Mesenteric fat pad (tissue), 1 donor: Measurements from ENCODE around the gene GNAZ. TPM values are rescaled to one million over a fixed set of nuclear protein-coding genes. Genes with fewer than 3 reads are reported as not detected.
"Not testable (repeated sequence)": the region's sequence is repeated elsewhere in the genome, so short reads cannot be mapped to it uniquely, and the experiment has no call there.

Experiments used
- DNase-seq: peaks from one replicate; pipeline ENCODE4 v3.0.0-alpha.2; 2020; ENCODE audit warnings: low spot score
- total RNA-seq: library from RNA; stranded (reverse); fragmentation: NEBNext Ultra II Directional; extraction: Animal tissue kit (Norgen Biotek cat#: 25700); gene quantifications from one replicate; pipeline ENCODE4 v1.2.1, GENCODE V29; 2021
- donor health status: DM: yes; HTN: yes; CAD: no.

GNAZ gene
- total RNA-seq, 1 donor from 2014 or later, result 18.3 TPM

DNA sequence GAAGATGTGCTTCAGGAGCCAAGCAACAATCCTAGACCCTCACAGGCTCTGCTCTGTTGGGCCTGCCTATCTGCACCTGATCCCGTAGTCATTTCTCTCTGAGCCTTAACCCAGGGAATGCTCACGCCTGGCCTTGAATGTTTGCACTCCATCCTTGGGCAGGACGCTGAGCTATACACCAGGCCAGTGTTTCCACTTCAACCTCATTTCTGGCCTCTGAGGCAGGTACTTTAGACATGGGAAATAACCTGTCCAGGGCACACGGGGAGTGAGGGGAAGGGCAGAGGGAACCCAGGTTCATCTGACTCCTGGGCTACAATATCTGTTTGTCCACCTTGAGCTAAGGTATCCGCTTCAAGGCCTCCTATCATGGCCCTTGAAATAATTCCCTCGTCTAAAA, 61.6 kb downstream of the GNAZ start:
- DNase-seq, result no peak

- no peak for DNase-seq
Observed at GRCh38 chr22:23132376-23133091, 62.2 kb downstream of the GNAZ start.

DNA sequence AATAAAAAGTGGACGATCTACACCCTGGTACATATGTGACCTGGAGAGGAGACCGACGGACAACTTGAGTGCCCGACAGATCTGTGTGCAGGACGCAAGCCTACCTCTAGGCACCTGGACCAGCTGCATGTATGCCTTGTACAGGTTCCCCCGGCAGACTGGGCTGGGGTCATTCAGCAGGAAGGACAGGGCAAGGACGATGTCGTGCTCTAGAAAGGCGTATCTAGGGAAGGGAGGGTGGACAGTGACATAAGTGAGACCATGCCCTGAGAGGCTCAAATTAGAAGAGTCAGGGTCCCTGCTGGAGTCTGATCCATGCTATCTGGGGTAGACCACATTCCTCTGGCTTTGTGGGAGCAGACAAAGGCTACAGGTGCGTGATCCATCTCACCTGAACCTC, 63.6 kb downstream of the GNAZ start:
- no peak for DNase-seq

DNA sequence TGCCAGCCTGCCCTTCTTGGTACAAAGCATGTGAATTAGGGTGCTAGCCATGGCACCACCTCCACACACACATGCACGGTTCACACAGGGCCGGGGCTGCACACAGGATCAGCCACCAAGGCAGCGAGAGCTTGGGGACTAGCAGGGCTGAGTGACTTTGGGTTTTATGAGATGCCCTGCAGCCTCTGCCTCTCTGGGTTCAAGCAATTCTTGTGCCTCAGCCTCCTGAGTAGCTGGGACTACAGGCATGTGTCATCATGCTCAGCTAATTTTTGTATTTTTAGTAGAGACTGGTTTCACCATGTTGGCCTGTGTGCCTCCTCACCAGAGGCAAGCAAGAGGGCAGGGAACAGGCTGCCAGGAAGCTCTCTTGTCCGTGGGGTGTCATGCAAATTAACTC, 66.7 kb downstream of the GNAZ start:
- not testable (repeated sequence) for DNase-seq

- DNase-seq, result no peak
Observed at GRCh38 chr22:23137468-23137867, 67.1 kb downstream of the GNAZ start.

- DNase-seq, result no peak
Observed at GRCh38 chr22:23137905-23138561, 67.7 kb downstream of the GNAZ start.

DNA sequence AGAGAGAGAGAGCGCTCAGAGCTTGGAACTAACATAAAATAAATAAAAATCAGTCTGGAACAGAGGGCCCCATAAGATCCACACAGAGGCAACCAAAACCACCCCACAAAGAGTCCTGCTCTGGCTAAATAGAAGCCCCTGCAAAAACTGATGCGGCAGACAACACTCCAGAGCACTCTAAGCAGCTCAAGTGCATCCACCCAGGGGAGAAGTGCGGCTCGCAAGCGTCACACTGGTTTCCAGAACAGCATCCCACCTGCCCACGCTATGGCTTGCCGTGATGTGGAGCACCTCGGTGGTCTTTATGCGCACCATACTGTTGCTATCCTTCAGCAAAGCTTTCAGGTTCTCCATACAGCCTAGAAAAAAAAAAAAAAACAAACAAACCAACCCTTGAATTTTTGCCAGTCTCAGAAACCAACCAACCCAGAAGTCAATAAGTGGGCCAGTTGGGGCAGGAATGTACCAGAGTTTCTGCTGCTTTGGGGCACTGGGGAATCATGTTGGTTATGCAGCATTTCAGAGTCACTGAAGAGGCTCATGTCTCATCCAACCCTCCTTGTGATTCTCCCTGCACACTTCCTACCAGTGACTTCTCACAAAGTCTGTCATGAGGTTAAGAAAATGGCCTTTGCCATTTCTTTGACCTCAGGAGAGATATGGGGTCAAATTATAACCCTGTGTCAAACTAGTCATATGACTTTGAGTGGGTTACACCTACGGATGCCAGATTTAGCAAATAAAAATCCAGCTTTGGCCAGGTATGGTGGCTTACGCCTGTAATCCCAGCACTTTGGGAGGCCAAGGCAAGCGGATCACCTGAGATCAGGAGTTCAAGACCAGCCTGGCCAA, 68.5 kb downstream of the GNAZ start:
- no peak for DNase-seq

DNA sequence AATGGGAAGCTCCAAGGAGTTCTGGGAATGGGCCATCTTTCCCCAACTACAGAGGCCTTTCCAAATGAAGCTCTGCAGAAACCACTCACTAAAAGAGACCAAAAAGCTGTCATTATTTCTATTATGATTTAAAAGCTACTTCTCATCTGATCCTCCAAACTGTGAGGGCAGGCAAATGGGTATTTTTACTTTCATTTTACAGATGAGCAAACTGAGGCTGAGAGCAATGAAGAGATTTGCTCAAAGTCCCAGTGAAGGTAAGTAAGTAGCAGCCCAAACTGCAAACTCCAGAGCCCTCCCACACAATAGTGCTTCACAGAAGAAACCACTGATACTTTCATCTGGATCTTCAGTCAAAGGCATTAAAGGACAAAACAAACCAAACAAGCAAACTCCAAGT, 70.1 kb downstream of the GNAZ start:
- no peak for DNase-seq

GRCh38 chr22:23142546-23143105, 72.3 kb downstream of the GNAZ start:
- DNase-seq, result no peak

DNA sequence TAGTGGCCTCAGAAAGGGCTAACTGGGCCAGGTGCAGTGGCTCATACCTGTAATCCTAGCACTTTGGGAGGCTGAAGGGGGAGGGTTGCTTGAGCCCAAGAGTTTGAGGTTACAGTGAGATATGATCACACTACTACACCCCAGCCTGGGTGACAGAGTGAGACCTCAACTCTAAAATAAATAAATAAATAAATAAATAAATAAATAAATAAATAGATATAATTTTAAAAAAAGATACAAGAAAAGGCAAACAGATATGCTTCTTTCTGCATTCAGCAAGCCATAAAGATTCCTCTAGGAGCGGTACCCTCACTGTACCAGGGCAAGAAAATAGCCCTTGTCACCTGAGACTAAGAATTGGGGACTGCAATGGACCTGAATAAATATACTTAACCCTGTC, 72.8 kb downstream of the GNAZ start:
- no peak for DNase-seq

- DNase-seq, result no peak
Observed at GRCh38 chr22:23144432-23144831, 74.1 kb downstream of the GNAZ start.

DNA sequence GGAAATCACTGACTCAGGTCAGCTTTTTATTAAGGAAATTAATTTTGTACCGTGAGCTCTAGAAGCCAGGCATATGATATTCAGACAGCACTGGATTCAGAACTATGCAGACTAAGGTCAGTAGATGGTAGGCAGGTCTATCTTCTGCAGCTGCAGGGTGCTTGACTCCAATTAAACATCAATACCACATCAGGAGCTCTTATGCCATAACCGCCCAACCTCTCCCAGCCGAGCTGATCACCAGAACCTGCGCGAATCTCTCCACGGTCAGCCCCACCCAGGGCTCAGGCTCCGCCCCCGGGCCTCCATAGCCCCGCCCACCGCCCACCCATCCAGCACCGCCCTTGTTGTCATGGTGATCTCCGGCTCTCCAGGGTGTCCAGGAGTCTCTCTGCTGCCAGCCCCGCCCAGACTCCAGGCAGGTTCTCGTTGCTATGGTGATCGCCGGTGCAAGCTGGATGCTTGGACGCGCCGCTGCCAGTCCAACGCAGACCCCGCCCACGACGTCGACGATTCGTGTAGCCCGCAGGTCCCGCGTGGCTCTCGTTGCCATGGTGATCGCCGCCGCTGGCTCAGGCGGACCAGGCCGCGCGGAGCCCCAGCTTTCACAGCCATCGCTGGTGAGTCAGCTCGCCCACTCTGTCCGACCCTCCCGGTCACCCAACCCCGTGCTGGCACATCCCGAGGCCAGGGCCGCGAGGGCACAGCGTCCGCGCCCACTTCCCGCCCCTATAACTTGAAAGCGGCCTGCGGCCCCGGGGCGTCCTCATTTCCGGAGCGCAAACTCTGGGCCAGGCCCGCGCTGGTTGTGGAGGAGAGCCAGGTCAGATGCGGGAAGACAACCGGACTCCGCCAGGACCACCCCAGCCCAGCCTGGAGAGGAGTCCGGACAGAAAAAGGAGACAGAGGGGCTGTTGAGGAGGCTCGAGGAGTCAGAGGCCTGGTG, 74.9 kb downstream of the GNAZ start, which contains the start of gene RAB36:
RAB36 (plus strand) TSS at position 546 of the 946 bp plus-strand sequence. CDS start 1,140 bp downstream, outside the sequence.
- DNase-seq, result peak; percentile 99

- DNase-seq, result no peak
Observed at GRCh38 chr22:23145878-23146470, 75.7 kb downstream of the GNAZ start.

- no peak for DNase-seq
Observed at GRCh38 chr22:23146478-23147205, 76.3 kb downstream of the GNAZ start.

DNA sequence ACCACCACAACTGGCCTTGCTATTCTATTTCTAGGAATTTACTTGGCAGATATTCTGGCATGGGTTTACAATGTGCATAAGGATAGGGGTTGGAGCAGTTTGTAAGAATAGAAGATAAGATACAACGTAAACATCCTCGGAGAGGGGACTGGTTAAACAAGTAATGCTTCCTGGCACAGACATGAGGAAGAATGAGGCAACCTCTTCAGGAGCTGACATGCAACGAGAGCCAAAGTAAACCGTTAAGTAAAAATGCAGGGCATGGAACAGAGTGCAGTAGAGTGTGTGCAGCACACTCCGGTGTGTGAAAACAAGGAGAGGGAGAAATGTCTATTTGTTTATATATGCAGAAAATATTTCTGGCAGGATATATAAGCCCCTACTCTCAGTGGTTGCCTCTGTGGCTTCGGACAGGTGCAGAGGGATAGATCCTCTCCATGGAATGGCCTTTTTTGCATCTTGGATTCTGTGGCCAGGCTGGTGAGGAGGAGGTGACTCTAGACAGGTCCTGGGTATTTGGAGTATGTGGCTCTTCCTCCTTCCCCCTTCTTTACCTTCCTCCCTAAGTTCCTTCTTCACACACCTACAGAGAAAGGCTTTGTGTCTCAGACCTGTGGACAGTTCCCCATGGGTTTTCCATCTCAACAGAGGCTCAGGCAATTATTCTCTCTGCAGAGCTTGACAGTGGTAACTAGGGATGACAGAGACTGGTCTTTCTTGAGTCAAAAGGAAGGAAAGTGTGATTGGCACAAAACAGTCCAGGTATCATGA, 77.5 kb downstream of the GNAZ start:
- no peak for DNase-seq

DNA sequence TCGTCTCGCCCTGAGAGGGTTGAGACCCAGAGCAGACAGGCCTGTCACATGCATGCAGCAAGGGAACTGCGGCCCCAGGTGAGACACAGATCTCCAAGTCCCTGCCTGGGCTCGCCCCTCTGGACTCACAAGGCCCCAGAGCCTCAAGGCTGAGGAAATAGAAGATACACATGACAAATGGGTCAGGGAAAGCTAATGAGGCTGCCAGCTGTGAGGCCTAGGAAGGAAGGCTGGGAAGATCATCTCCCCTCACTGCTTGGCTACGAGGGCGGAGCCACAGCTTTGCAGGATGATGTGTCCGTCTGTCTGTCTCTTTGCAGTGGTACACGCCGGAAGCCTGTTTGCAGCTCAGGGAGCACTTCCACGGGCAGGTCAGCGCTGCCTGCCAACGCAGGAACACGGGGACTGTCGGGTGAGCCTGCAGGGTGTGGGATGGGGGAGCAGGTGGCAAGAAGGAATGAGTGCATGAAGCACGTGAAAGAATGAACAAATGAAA, 79.5 kb downstream of the GNAZ start:
- DNase-seq, result no peak

GRCh38 chr22:23150762-23151161, 80.4 kb downstream of the GNAZ start:
- DNase-seq, result no peak

DNA sequence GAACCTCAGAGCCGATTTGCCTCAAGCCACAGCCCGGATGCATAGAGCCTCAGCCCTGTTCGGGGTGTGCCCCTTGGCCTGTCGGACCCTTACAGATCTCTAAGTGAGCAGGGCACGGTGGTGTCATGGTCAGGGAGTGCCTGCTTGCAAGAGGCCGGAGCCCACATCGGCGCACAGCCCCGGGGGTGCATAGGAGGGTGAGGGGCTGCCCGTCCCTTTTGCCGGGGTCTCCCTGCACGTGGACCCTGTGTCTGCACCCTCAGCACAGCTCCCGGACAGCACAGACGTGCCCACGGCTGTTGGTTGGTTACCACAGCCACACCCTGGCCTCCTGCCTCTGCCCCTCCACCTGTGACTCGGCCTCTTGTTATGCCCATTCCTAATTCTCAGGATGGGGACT, 81.5 kb downstream of the GNAZ start:
- no peak for DNase-seq
